Astrocyte (in vitro differentiated cells and primary cell): ENCODE results near the gene GADL1. TPM values are rescaled to one million over a fixed set of nuclear protein-coding genes. Genes with fewer than 3 reads are reported as not detected.

Experiments
- DNase-seq: peaks from one replicate; pipeline ENCODE4 v3.0.0-alpha.2; 2010; ENCODE audit warnings: low read depth
- FAIRE-seq: peaks from 2 replicates; lab custom pipeline; 2011; peaks lifted over from hg19 to GRCh38; lab: Jason Lieb, UNC
- H2AFZ ChIP-seq: 2 replicates; pipeline ENCODE4 v1.6.0; 2012; ENCODE audit warnings: low read depth, low read length, inconsistent platforms
- H3K27ac ChIP-seq: 2 replicates; pipeline ENCODE4 v1.5.1; 2011; ENCODE audit warnings: low read depth, low read length, inconsistent platforms
- H3K27me3 ChIP-seq: 2 replicates; pipeline ENCODE4 v1.6.0; 2011; ENCODE audit warnings: low read length, inconsistent platforms; ENCODE audit not compliant: insufficient read depth
- H3K36me3 ChIP-seq: 2 replicates; pipeline ENCODE4 v1.5.1; 2011; ENCODE audit warnings: low read length, inconsistent platforms; ENCODE audit not compliant: insufficient read depth
- H3K4me1 ChIP-seq: 2 replicates; pipeline ENCODE4 v1.5.1; 2011; ENCODE audit warnings: low read length, inconsistent platforms; ENCODE audit not compliant: insufficient read depth
- H3K4me2 ChIP-seq: 2 replicates; pipeline ENCODE4 v1.6.0; 2012; ENCODE audit warnings: low read length, inconsistent platforms
- H3K4me3 ChIP-seq: 2 replicates; pipeline ENCODE4 v1.5.1; 2011; ENCODE audit warnings: low read depth, mild to moderate bottlenecking, low read length, inconsistent platforms; ENCODE audit not compliant: insufficient read depth
- H3K79me2 ChIP-seq: 2 replicates; pipeline ENCODE4 v1.6.0; 2012; ENCODE audit warnings: mild to moderate bottlenecking, low read length, inconsistent platforms; ENCODE audit not compliant: insufficient read depth
- H3K9ac ChIP-seq: 2 replicates; pipeline ENCODE4 v1.6.0; 2012; ENCODE audit warnings: mild to moderate bottlenecking, low read length, inconsistent platforms
- H3K9me3 ChIP-seq: 2 replicates; pipeline ENCODE4 v1.5.1; 2012; ENCODE audit warnings: low read depth, mild to moderate bottlenecking, low read length, inconsistent platforms; ENCODE audit not compliant: insufficient read depth
- H4K20me1 ChIP-seq: 2 replicates; pipeline ENCODE4 v1.6.0; 2012; ENCODE audit warnings: low read length, inconsistent platforms; ENCODE audit not compliant: insufficient read depth
- H3K27ac Mint-ChIP-seq: one replicate; pipeline ENCODE4 v1.8.0; 2021; ENCODE audit warnings: mild to moderate bottlenecking, mixed read lengths; ENCODE audit not compliant: unreplicated experiment
- H3K27me3 Mint-ChIP-seq: one replicate; pipeline ENCODE4 v1.8.0; 2021; ENCODE audit warnings: low read depth, mixed read lengths; ENCODE audit not compliant: unreplicated experiment
- H3K36me3 Mint-ChIP-seq: one replicate; pipeline ENCODE4 v1.8.0; 2021; ENCODE audit warnings: low read depth, mixed read lengths; ENCODE audit not compliant: unreplicated experiment
- H3K4me1 Mint-ChIP-seq: one replicate; pipeline ENCODE4 v1.8.0; 2021; ENCODE audit warnings: low read depth, mixed read lengths; ENCODE audit not compliant: unreplicated experiment
- H3K4me3 Mint-ChIP-seq: one replicate; pipeline ENCODE4 v1.8.0; 2021; ENCODE audit warnings: mild to moderate bottlenecking, moderate library complexity, mixed read lengths; ENCODE audit not compliant: unreplicated experiment
- H3K9me3 Mint-ChIP-seq: one replicate; pipeline ENCODE4 v1.8.0; 2021; ENCODE audit warnings: mild to moderate bottlenecking, mixed read lengths; ENCODE audit not compliant: unreplicated experiment
- EZH2 ChIP-seq: IDR thresholded peaks from 2 replicates; pipeline ENCODE4 v1.6.1; 2012; ENCODE audit warnings: mild to moderate bottlenecking, low read length, inconsistent platforms; ENCODE audit not compliant: insufficient read depth
- total RNA-seq: library from RNA; stranded (reverse); gene quantifications from 2 replicates; pipeline ENCODE4 v1.2.1, GENCODE V29; 2021
- TF ChIP-seq, protein P1 (sequence below): IDR thresholded peaks from 2 replicates; pipeline ENCODE4 v1.5.1; 2011; ENCODE audit warnings: low read depth, mild to moderate bottlenecking, inconsistent platforms, low read length, moderate library complexity; ENCODE audit not compliant: insufficient read depth

Gene GADL1
- total RNA-seq, 1 donor from 2014 or later: 0.09 TPM

DNA sequence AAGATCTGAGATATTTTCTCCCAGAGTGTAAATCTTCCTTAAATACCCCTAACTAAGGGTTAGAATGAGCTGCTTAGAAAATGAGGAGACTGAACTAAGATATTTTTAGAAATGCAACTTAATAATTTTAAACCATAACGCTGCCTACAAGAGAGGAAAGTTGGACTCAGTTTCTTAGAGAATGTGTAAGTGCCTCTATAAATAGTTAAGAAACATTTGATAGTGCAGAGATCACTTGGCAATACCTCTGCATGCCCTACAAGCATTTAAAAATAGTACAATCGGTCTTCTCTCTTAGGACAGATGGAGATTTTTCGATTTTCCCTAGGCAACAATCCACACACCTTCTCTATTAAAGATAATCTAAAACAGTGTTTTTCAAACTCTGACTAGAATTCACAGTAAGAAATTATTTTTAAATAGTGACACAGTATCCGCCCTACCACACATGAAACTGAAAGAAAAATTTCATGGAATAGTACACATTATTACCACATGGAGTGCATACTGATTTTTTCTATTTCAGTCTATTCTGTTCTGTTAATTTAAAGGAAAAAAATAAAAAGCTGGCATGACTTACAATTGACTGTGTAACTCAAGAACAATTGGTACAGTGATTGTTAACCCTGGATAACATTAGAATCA lies 83.2 kb downstream of the GADL1 start:
- Histone ChIP-seq H3K27ac (no peak overlapping the region), H2AFZ (no peak overlapping the region), H3K9ac (no peak overlapping the region), H3K4me2 (no peak overlapping the region), H4K20me1 (no peaks in the 10 kb centered on the region), H3K9me3 (no peaks in the 10 kb centered on the region), H3K4me1 (no peaks in the 10 kb centered on the region), H3K27me3 (no peaks in the 10 kb centered on the region), H3K36me3 (no peaks in the 10 kb centered on the region), H3K79me2 (no peaks in the 10 kb centered on the region), H3K4me3 (no peak overlapping the region)
- DNase-seq (no peak), FAIRE-seq (no peak)
- no peak for TF ChIP-seq EZH2
- TF ChIP-seq, protein P1, sequence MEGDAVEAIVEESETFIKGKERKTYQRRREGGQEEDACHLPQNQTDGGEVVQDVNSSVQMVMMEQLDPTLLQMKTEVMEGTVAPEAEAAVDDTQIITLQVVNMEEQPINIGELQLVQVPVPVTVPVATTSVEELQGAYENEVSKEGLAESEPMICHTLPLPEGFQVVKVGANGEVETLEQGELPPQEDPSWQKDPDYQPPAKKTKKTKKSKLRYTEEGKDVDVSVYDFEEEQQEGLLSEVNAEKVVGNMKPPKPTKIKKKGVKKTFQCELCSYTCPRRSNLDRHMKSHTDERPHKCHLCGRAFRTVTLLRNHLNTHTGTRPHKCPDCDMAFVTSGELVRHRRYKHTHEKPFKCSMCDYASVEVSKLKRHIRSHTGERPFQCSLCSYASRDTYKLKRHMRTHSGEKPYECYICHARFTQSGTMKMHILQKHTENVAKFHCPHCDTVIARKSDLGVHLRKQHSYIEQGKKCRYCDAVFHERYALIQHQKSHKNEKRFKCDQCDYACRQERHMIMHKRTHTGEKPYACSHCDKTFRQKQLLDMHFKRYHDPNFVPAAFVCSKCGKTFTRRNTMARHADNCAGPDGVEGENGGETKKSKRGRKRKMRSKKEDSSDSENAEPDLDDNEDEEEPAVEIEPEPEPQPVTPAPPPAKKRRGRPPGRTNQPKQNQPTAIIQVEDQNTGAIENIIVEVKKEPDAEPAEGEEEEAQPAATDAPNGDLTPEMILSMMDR: no peak
- Mint-ChIP-seq H3K9me3 (no peaks in the 10 kb centered on the region), H3K36me3 (no peaks in the 10 kb centered on the region), H3K27me3 (no peaks in the 10 kb centered on the region), H3K4me1 (no peaks in the 10 kb centered on the region), H3K4me3 (no peak overlapping the region), H3K27ac (no peak overlapping the region)

DNA sequence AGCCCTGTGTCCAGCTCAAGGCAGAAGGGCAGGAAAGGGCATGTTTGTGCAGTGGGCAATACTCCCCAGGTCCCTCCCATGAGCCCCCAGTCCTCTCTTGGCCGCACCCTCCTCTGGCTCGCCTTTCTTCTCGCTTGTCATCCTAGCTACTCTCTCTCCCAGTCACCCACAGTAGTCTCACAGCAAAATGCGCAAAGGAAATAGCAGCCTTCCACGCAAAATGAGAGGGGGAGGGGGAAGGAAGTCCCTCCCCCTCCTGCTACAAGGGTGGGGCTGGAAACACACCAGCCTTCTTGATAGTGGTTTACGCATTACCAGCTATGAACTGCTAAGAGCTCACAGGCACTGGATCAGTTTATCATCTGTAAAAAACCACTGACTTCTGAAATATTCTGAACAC lies 83.8 kb downstream of the GADL1 start:
- Histone ChIP-seq H3K9ac (no peak overlapping the region), H3K27ac (no peak overlapping the region), H3K4me3 (no peak overlapping the region), H3K36me3 (no peaks in the 10 kb centered on the region), H3K9me3 (no peaks in the 10 kb centered on the region), H3K79me2 (no peaks in the 10 kb centered on the region), H3K27me3 (no peaks in the 10 kb centered on the region), H4K20me1 (no peaks in the 10 kb centered on the region), H3K4me1 (no peaks in the 10 kb centered on the region), H3K4me2 (no peak overlapping the region), H2AFZ (no peak overlapping the region)
- TF ChIP-seq, protein P1: no peak
- TF ChIP-seq EZH2: no peak
- Mint-ChIP-seq H3K4me1 (no peaks in the 10 kb centered on the region), H3K27ac (no peak overlapping the region), H3K4me3 (no peak overlapping the region), H3K36me3 (no peaks in the 10 kb centered on the region), H3K9me3 (no peaks in the 10 kb centered on the region), H3K27me3 (no peaks in the 10 kb centered on the region)
- no peak for FAIRE-seq
- no peak for DNase-seq

GRCh38 chr3:30805695-30806094 lies 88.8 kb downstream of the GADL1 start:
- Histone ChIP-seq H2AFZ (no peak overlapping the region), H3K36me3 (no peaks in the 10 kb centered on the region), H3K4me3 (no peak overlapping the region), H3K9ac (no peak overlapping the region), H3K27ac (no peak overlapping the region), H3K9me3 (no peaks in the 10 kb centered on the region), H3K4me2 (no peak overlapping the region), H3K27me3 (no peaks in the 10 kb centered on the region), H4K20me1 (no peaks in the 10 kb centered on the region), H3K4me1 (no peaks in the 10 kb centered on the region), H3K79me2 (no peaks in the 10 kb centered on the region)
- TF ChIP-seq EZH2: no peak
- TF ChIP-seq, protein P1: no peak
- FAIRE-seq: no peak
- no peak for DNase-seq
- Mint-ChIP-seq H3K4me3 (no peak overlapping the region), H3K27me3 (no peaks in the 10 kb centered on the region), H3K9me3 (no peaks in the 10 kb centered on the region), H3K27ac (no peak overlapping the region), H3K4me1 (no peaks in the 10 kb centered on the region), H3K36me3 (no peaks in the 10 kb centered on the region)
